ENCODE data around the gene KDM3B. TPM values are rescaled to one million over a fixed set of nuclear protein-coding genes. Genes with fewer than 3 reads are reported as not detected.
A peak's percentile ranks its signal among the peaks of the same experiment; 100 is the strongest.

Gene KDM3B
- total RNA-seq, 2 donors from 2014 or later = 50.1 to 86.2 TPM

- DNase-seq (ENCODE audit: low spot score) = no peak
- H3K4me3 ChIP-seq = no peak overlapping the region
- ATAC-seq (ENCODE audit: insufficient number of reproducible peaks, low FRiP score, low read depth) = no peak
- H3K27me3 ChIP-seq (replicated peaks; ENCODE audit: insufficient read depth) = no peaks in the 10 kb centered on the region
- H3K36me3 ChIP-seq = peaks cover 41% of the 10 kb centered on the region
- H3K27ac ChIP-seq = no peak overlapping the region
- peaks cover 15 to 20% of the 10 kb centered on the region in 2 donors for H3K4me1 ChIP-seq (ENCODE audit: control insufficient read depth in 1 of 2, low read depth in 2 of 2)
- TF ChIP-seq CTCF (IDR thresholded peaks at IDR 0.05) = no peak
- H3K9me3 ChIP-seq = no peaks in the 10 kb centered on the region
Measured at GRCh38 chr5:138344887-138345622, 7.4 kb upstream of the KDM3B start.

GRCh38 chr5:138346889-138347288 is 5.6 kb upstream of the KDM3B start:
- H3K4me3 ChIP-seq = no peak overlapping the region
- H3K27me3 ChIP-seq (replicated peaks; ENCODE audit: insufficient read depth) = no peaks in the 10 kb centered on the region
- peaks cover 23 to 30% of the 10 kb centered on the region in 2 donors for H3K4me1 ChIP-seq (ENCODE audit: control insufficient read depth in 1 of 2, low read depth in 2 of 2)
- no peaks in the 10 kb centered on the region for H3K9me3 ChIP-seq
- no peak overlapping the region for H3K27ac ChIP-seq
- DNase-seq (ENCODE audit: low spot score) (no peak), ATAC-seq (ENCODE audit: insufficient number of reproducible peaks, low FRiP score, low read depth) (no peak)
- peaks cover 41% of the 10 kb centered on the region for H3K36me3 ChIP-seq
- no peak for TF ChIP-seq CTCF (IDR thresholded peaks at IDR 0.05)

GRCh38 chr5:138349852-138350562 is 2.5 kb upstream of the KDM3B start:
- Histone ChIP-seq H3K9me3 (no peaks in the 10 kb centered on the region), H3K4me1 (ENCODE audit: control insufficient read depth in 1 of 2, low read depth in 2 of 2) (peaks cover 28 to 44% of the 10 kb centered on the region in 2 donors), H3K36me3 (peaks cover 31% of the 10 kb centered on the region), H3K27me3 (replicated peaks; ENCODE audit: insufficient read depth) (no peaks in the 10 kb centered on the region), H3K27ac (peak overlapping the region; percentile 32 to 92), H3K4me3 (no peak overlapping the region)
- DNase-seq (ENCODE audit: low spot score) (no peak), ATAC-seq (ENCODE audit: insufficient number of reproducible peaks, low FRiP score, low read depth) (no peak)
- no peak for TF ChIP-seq CTCF (IDR thresholded peaks at IDR 0.05)

- H3K4me1 ChIP-seq (ENCODE audit: control insufficient read depth in 1 of 2, low read depth in 2 of 2) = peaks cover 31 to 49% of the 10 kb centered on the region in 2 donors
- no peak for TF ChIP-seq CTCF (IDR thresholded peaks at IDR 0.05)
- no peak overlapping the region for H3K4me3 ChIP-seq
- H3K27me3 ChIP-seq (replicated peaks; ENCODE audit: insufficient read depth) = no peaks in the 10 kb centered on the region
- peaks cover 26% of the 10 kb centered on the region for H3K36me3 ChIP-seq
- H3K9me3 ChIP-seq = no peaks in the 10 kb centered on the region
- no peak for DNase-seq (ENCODE audit: low spot score)
- H3K27ac ChIP-seq = peak overlapping the region in 1 of 2 donors; percentile 92
- ATAC-seq (ENCODE audit: insufficient number of reproducible peaks, low FRiP score, low read depth) = no peak
Measured at GRCh38 chr5:138350563-138350890, 2.0 kb upstream of the KDM3B start.

GRCh38 chr5:138351056-138351455 is 1.4 kb upstream of the KDM3B start:
- H3K9me3 ChIP-seq = no peaks in the 10 kb centered on the region
- H3K36me3 ChIP-seq = peaks cover 21% of the 10 kb centered on the region
- no peak for DNase-seq (ENCODE audit: low spot score)
- H3K27ac ChIP-seq = peak overlapping the region; percentile 92 to 96
- no peaks in the 10 kb centered on the region for H3K27me3 ChIP-seq (replicated peaks; ENCODE audit: insufficient read depth)
- no peak for ATAC-seq (ENCODE audit: insufficient number of reproducible peaks, low FRiP score, low read depth)
- H3K4me3 ChIP-seq = no peak overlapping the region
- TF ChIP-seq CTCF (IDR thresholded peaks at IDR 0.05) = no peak
- H3K4me1 ChIP-seq (ENCODE audit: control insufficient read depth in 1 of 2, low read depth in 2 of 2) = peaks cover 37 to 54% of the 10 kb centered on the region in 2 donors
